Purkinje cell (primary cell): ENCODE data around the gene OR6X1. TPM values are rescaled to one million over a fixed set of nuclear protein-coding genes. Genes with fewer than 3 reads are reported as not detected.

ENCODE experiments used
- polyA plus RNA-seq: library from polyadenylated mRNA; unstranded; fragments of >200 nt; fragmentation: Nextera tagmentation; gene quantifications from 2 replicates; pipeline ENCODE4 v1.2.1, GENCODE V29; 2014

Gene OR6X1, protein sequence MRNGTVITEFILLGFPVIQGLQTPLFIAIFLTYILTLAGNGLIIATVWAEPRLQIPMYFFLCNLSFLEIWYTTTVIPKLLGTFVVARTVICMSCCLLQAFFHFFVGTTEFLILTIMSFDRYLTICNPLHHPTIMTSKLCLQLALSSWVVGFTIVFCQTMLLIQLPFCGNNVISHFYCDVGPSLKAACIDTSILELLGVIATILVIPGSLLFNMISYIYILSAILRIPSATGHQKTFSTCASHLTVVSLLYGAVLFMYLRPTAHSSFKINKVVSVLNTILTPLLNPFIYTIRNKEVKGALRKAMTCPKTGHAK
- polyA plus RNA-seq = not detected in 2 replicates

DNA sequence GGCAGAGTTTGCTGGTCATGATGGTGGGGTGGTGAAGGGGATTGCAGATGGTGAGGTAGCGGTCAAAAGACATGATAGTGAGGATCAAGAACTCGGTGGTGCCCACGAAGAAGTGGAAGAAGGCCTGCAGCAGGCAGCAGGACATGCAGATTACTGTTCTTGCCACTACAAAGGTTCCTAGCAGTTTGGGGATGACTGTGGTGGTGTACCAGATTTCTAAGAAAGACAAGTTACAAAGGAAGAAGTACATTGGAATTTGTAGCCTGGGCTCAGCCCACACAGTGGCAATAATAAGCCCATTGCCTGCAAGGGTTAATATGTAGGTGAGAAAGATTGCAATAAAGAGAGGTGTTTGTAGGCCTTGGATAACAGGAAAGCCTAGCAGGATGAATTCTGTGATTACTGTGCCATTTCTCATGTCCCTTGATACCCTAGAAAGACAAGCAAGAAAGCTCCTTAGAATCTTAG is at the start of gene OR6X1:
Gene OR6X1 (minus strand): TSS at position 418 of the 468 bp plus-strand sequence. CDS start 0 bp downstream, at position 418.

GRCh38 chr11:123741159-123742030 is 12.9 kb downstream of the OR6X1 start, which contains the start of gene ZNF202:
TSS of gene ZNF202 (minus strand) at chr11:123741660. CDS start at chr11:123730888, 10,772 bp downstream.

Other genes with a start within 250 kb of the OR6X1 start
- gene SCN3B, start 99.9 kb downstream of the OR6X1 start, polyA plus RNA-seq = 14.8 and 42.9 TPM in 2 replicates
- 1.1 and 5.6 TPM in 2 replicates for gene ZNF202, start 12.9 kb downstream of the OR6X1 start, polyA plus RNA-seq
- gene OR6M1, start 51.8 kb upstream of the OR6X1 start, polyA plus RNA-seq = not detected in 2 replicates
- gene TMEM225, start 131.2 kb upstream of the OR6X1 start, polyA plus RNA-seq = not detected in 2 replicates
- gene OR8D4, start 147.6 kb upstream of the OR6X1 start, polyA plus RNA-seq = not detected in 2 replicates
- gene OR4D5, start 185.1 kb upstream of the OR6X1 start, polyA plus RNA-seq = not detected in 2 replicates
- not detected in 2 replicates for gene OR6T1, start 189.3 kb upstream of the OR6X1 start, polyA plus RNA-seq
- not detected in 2 replicates for gene OR10S1, start 223.3 kb upstream of the OR6X1 start, polyA plus RNA-seq
- gene OR10G6, start 240.6 kb upstream of the OR6X1 start, polyA plus RNA-seq = not detected in 2 replicates